Brain microvascular endothelial cell (primary cell): ENCODE data around the gene LSM5.

ENCODE experiments used
- DNase-seq: peaks from one replicate; pipeline ENCODE4 v3.0.0-alpha.2; 2020
- H3K27ac ChIP-seq: fragments of 250-450 bp; sonication (Bioruptor Pico); 2 replicates; pipeline ENCODE4 v1.5.1; 2020; ENCODE audit warnings: mild to moderate bottlenecking, moderate library complexity
- H3K27me3 ChIP-seq: fragments of 250-450 bp; sonication (Bioruptor Pico); replicated peaks from 2 replicates; pipeline ENCODE4 v1.5.1; 2020; ENCODE audit warnings: mild to moderate bottlenecking
- H3K36me3 ChIP-seq: fragments of 250-450 bp; sonication (Bioruptor Pico); replicated peaks from 2 replicates; pipeline ENCODE4 v1.5.1; 2020; ENCODE audit warnings: mild to moderate bottlenecking
- H3K4me3 ChIP-seq: 2 replicates; pipeline ENCODE4 v1.5.1; 2011; ENCODE audit warnings: low read depth, mild to moderate bottlenecking, control low read depth, low read length, moderate library complexity
- CTCF ChIP-seq: IDR thresholded peaks from 2 replicates; pipeline ENCODE4 v1.5.1; 2011; ENCODE audit warnings: low read depth, mild to moderate bottlenecking, moderate library complexity, low read length, control low read depth, inconsistent platforms; ENCODE audit errors: missing control alignments
- in situ Hi-C: cut with HindIII; loops from 2 replicates; pipeline ENCODE4 v1.10.0; 2017; ENCODE audit warnings: low sequenced_read_pairs, low pct_ligation_motif_present

LSM5 gene

GRCh38 chr7:32447218-32447617, 43.0 kb downstream of the LSM5 start:
- in situ Hi-C loops, result no loop called here
- Histone ChIP-seq H3K36me3 (no peaks in the 10 kb centered on the region), H3K27ac (no peak overlapping the region), H3K27me3 (no peaks in the 10 kb centered on the region), H3K4me3 (no peak overlapping the region)
- no peak for TF ChIP-seq CTCF
- DNase-seq, result no peak

- Histone ChIP-seq H3K27ac (no peak overlapping the region), H3K4me3 (no peak overlapping the region), H3K36me3 (no peaks in the 10 kb centered on the region), H3K27me3 (no peaks in the 10 kb centered on the region)
- in situ Hi-C loops, result no loop called here
- no peak for TF ChIP-seq CTCF
- no peak for DNase-seq
Measured at GRCh38 chr7:32436146-32436928, 53.8 kb downstream of the LSM5 start.
